Hepatocyte (in vitro differentiated cells): ENCODE data around the gene NOP56.

ENCODE experiments used
- CTCF ChIP-seq: fragments of 200-600 bp; sonication (generic); IDR thresholded peaks from 2 replicates; pipeline ENCODE4 v1.5.1; 2016; ENCODE audit warnings: antibody characterized with exemption, mild to moderate bottlenecking; ENCODE audit not compliant: poor library complexity
- EZH2 ChIP-seq: fragments of 200-600 bp; sonication (generic); IDR thresholded peaks from 2 replicates; pipeline ENCODE4 v1.6.1; 2016; ENCODE audit warnings: antibody characterized with exemption, mild to moderate bottlenecking, borderline replicate concordance
- EZH2phosphoT487 ChIP-seq: fragments of 200-600 bp; sonication (generic); IDR thresholded peaks from one replicate; pipeline ENCODE4 v1.6.1; 2018; ENCODE audit warnings: antibody characterized with exemption, mild to moderate bottlenecking, low read depth, moderate library complexity; ENCODE audit not compliant: unreplicated experiment, severe bottlenecking

DNA sequence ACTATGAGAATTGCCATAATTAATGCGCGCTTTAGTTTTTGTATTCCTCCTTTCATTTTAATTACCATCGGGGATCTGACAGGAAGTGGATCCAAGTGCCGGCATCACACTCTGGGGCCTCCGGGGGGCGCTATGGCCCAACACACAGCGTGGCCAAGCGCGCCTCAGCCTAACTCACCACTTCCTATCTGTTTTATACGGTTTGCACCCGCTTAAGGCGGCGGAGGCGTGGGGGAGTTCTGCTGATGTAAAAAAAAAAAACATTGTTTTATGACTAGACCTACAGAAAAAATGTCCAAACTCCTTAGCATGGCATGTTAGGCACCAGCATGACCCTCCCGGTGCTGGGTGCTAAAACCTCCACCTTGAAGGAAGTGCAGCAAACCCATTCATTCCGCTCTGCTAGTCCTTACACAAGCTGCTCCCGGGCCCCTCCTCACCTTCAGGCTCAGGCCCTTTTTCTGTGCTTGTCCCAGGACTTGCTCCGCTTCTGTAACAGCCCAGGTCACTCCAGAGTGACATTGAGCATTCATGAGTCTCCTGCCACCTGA, 35.7 kb downstream of the NOP56 start:
- TF ChIP-seq CTCF (peak; percentile 76), EZH2phosphoT487 (no peak), EZH2 (no peak)
